ENCODE data around the gene ITGA6. TPM values are rescaled to one million over a fixed set of nuclear protein-coding genes. Genes with fewer than 3 reads are reported as not detected.

ITGA6 gene
- total RNA-seq, 1 experiment from 2014 or later = 78.3 TPM

GRCh38 chr2:172449911-172450550, 22.6 kb downstream of the ITGA6 start:
- H4K91ac ChIP-seq (ENCODE audit: insufficient read length, low read depth, low read length) = no peak overlapping the region
- H4K8ac ChIP-seq (replicated peaks; ENCODE audit: insufficient read length, low read depth, low read length) = no peak overlapping the region
- H3K4me1 ChIP-seq (ENCODE audit: insufficient read depth, low read length) = peaks cover 20% of the 10 kb centered on the region
- no peak overlapping the region for H3T11ph ChIP-seq (ENCODE audit: low read length)
- H2BK15ac ChIP-seq (ENCODE audit: low read depth, low read length) = no peak overlapping the region
- H4K5ac ChIP-seq (ENCODE audit: insufficient read length, low read depth, low read length) = no peak overlapping the region
- Mint-ChIP-seq H3K4me3 (no peak overlapping the region), H3K27me3 (ENCODE audit: low read depth) (no peaks in the 10 kb centered on the region), H3K36me3 (ENCODE audit: insufficient read depth in 1 of 3, low read depth in 3 of 3) (peaks cover 8 to 21% (median 15%) of the 10 kb centered on the region in 3 experiments; a peak in 6 of 7 replicates), H3K4me1 (peaks cover 61 to 69% of the 10 kb centered on the region in 2 experiments), H3K9me3 (no peaks in the 10 kb centered on the region), H3K27ac (peak overlapping the region; percentile 2 to 53 (median 36); a peak in 4 of 7 replicates)
- no peaks in the 10 kb centered on the region for H3K27me3 ChIP-seq (ENCODE audit: insufficient read depth, low read length)
- H3K9ac ChIP-seq (ENCODE audit: extremely low read depth, insufficient read length, low read length) = no peak overlapping the region
- H3K56ac ChIP-seq (ENCODE audit: insufficient read length, low read depth, low read length) = no peak overlapping the region
- no peak overlapping the region for H3K14ac ChIP-seq (ENCODE audit: insufficient read depth, low read length)
- H2AK5ac ChIP-seq (ENCODE audit: insufficient read length, low read length) = no peak overlapping the region
- no peaks in the 10 kb centered on the region for H4K20me1 ChIP-seq (ENCODE audit: control insufficient read depth, insufficient read depth, insufficient read length)
- H3K79me1 ChIP-seq (ENCODE audit: insufficient read depth, low read depth, low read length, poor library complexity, severe bottlenecking) = no peaks in the 10 kb centered on the region
- H2AFZ ChIP-seq (ENCODE audit: low read length) = no peak overlapping the region
- TF ChIP-seq CTCF (conservative IDR thresholded peaks at IDR 0.05) = no peak
- peaks cover 11% of the 10 kb centered on the region for H3K79me2 ChIP-seq (ENCODE audit: insufficient read depth, low read length)
- no peak overlapping the region for H3K4ac ChIP-seq (ENCODE audit: low read depth, low read length)
- no peak overlapping the region for H3K4me2 ChIP-seq (ENCODE audit: insufficient read depth, insufficient read length, low read length)
- no peak overlapping the region for H3K18ac ChIP-seq (ENCODE audit: insufficient read length, low read depth, low read length)
- H2BK5ac ChIP-seq (ENCODE audit: insufficient read length, low read length) = no peak overlapping the region
- WGBS (ENCODE audit: extremely low coverage, insufficient read length, low lambda C conversion rate) = no CpG with 5 or more reads among the region's 8 CpGs
- DNase-seq = no peak
- no peaks in the 10 kb centered on the region for H3K23me2 ChIP-seq (ENCODE audit: insufficient read length, low read depth, low read length, poor library complexity, severe bottlenecking)
- H3K23ac ChIP-seq (ENCODE audit: insufficient read length, low read depth, low read length) = no peak overlapping the region
- no peak overlapping the region for H2BK120ac ChIP-seq (ENCODE audit: low read depth, low read length, poor library complexity, severe bottlenecking)
- no peaks in the 10 kb centered on the region for H3K9me3 ChIP-seq (ENCODE audit: control insufficient read depth, low read depth, low read length)
- no peak overlapping the region for H3K27ac ChIP-seq (ENCODE audit: insufficient read length, low read depth, low read length)
- H2BK20ac ChIP-seq (ENCODE audit: low read depth, low read length, poor library complexity, severe bottlenecking) = no peak overlapping the region
- no peak overlapping the region for H2BK12ac ChIP-seq (ENCODE audit: insufficient read length, low read depth, low read length)

All from H9 (cell line).